ENCODE data around the gene C12orf76.
"Not testable (repeated sequence)": the region's sequence is repeated elsewhere in the genome, so short reads cannot be mapped to it uniquely, and the experiment has no call there.

Gene C12orf76

GRCh38 chr12:110023059-110023980 is 25.0 kb downstream of the C12orf76 start:
- DNase-seq = peak in 1 of 58 donors; percentile 42

- peak in 3 of 58 donors; percentile 3 to 51 (median 29) for DNase-seq
Observed at GRCh38 chr12:110020956-110021355, 27.4 kb downstream of the C12orf76 start.

DNA sequence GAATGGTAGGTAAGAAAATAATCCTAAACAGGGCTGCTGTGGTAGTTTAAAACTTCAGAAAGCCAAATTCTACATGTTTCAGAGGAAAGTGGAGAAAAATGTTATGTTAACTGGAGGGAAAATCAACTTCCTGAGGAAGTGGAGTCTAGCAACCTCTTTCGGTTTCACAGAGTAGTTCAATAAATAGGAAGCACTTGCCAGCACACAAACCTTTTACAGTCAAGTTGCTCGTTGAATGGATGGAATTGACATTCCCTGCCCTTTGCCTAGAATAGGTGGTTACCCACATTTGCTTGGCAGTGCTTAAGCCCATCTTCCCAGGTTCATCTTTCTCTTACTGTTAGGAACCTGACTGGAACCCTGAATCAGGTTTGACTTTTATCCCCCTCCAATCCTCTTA is 33.2 kb downstream of the C12orf76 start:
- DNase-seq = no peak

DNA sequence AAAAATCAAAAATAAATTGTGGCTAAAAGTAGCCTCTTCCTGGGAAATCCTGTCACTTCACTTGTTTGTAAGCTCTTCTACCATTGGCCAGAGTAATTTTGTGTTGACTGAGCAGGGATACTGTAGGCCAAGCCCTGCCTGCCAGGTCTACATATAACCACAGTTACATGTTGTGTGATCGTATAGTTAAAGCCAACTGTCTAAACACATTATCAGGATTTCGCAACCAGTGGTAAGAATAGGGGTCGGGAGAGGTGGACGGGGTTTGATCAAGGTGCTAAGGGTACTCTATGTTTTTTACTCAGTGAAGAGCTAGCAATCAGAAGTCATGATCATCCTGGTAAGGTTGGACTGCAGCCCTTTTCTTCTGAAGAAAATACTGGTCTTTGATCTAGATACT is 35.7 kb downstream of the C12orf76 start:
- DNase-seq = no peak

DNA sequence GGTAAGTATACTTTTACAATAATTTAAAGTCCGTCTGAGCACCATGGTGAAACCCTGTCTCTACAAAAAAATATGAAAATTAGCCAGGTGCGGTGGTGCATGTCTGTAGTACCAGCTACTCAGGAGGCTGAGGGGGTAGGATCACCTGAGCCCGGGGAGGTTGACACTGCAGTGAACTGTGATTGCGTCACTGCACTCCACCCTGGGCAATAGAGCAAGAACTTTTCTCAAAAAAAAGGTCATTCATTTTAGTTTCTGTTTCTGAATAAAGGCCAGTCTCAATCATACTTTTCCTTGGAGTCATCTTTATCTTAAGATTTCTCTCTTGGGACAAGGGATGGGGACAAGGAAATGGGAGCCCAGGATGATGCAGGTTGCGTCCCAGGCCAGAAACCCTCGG is 36.2 kb downstream of the C12orf76 start:
- no peak for DNase-seq

GRCh38 chr12:110010853-110011723 is 37.2 kb downstream of the C12orf76 start:
- no peak for DNase-seq

DNA sequence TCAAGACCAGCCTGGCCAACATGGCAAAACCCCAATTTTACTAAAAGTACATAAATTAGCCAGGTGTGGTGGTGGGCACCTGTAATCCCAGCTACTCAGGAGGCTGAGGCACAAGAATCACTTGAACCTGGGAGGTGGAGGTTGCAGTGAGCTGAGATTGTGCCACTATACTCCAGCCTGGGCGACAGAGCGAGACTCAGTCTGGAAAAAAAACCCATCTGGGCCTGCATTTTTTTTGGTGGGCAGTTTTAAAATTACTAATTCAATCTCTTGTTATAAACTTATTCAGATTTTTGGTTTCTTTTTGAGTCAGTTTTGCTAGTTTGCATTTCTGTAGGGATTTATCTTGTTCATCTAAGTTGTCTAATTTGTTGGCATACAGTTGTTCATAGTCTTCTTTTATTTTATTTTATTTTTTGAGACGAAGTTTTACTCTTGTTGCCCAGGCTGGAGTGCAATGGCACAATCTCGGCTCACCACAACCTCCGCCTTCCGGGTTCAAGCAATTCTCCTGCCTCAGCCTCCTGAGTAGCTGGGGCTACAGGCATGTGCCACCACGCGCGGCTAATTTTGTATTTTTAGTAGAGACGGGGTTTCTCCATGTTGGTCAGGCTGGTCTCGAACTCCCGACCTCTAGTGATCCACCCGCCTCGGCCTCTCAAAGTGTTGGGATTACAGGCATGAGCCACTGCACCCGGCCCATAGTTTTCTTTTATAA is 39.5 kb downstream of the C12orf76 start:
- not testable (repeated sequence) for DNase-seq

GRCh38 chr12:110007881-110008280 is 40.4 kb downstream of the C12orf76 start:
- DNase-seq = no peak

GRCh38 chr12:110006115-110006514 is 42.2 kb downstream of the C12orf76 start:
- DNase-seq = no peak

GRCh38 chr12:110005319-110005973 is 42.9 kb downstream of the C12orf76 start:
- DNase-seq = no peak

DNA sequence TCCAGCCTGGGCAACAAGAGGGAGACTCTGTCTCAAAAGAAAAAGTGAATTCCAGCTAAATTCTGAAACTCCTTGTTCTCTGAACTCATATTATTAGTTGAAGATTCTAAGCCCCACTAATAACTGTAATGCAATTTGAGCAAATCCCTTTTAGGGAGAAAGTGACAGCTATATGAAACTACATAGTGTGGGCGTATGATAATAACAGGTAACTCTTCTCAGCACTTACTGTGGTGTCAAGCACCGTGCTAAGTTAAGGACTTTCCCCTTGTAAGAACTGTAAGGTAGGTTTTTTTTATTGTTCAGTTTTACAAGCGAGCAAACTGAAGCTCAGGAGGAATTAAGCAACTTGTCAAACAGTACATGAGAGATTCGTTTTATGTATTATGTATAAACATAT is 43.7 kb downstream of the C12orf76 start:
- no peak for DNase-seq

DNA sequence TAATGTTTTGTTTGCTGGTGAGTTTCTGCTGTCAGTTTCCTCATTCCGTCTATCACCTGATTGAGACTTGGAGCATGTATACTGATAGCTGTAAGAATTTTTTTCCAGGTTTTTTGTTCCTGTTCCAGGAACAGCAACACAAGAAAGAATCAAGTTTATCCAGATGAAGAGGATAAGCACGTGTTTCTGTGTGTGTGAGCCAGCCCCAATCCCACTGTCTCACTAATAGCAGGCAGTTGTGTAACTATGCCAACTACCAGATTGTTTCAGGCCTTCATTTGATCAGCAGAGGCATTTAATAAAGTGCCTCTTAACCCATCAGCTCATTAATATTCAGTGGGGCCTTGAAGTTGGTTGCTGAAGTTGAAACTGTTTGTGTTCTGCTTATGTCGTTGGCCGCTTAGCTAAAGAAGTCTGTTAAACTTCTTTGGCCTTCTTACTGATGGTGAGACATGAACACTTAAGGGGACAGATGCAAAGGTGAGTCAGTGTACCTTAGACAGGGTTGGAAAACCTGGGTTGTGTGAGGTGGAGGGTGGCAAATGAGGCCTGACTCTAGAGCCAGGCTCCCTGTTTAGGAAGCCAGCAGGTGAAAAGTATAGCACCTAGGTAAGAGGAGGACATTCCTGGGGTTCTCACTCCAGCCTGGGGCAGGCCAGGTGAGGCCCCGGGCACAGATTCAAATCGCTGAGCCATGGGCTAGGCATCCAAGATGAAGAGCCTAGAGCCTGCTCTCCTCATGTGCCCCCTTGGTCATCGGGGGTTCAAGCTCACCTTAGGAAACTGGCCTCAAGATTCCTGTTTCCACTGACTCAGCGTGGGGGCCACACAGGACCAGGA is 45.4 kb downstream of the C12orf76 start:
- no peak for DNase-seq

DNA sequence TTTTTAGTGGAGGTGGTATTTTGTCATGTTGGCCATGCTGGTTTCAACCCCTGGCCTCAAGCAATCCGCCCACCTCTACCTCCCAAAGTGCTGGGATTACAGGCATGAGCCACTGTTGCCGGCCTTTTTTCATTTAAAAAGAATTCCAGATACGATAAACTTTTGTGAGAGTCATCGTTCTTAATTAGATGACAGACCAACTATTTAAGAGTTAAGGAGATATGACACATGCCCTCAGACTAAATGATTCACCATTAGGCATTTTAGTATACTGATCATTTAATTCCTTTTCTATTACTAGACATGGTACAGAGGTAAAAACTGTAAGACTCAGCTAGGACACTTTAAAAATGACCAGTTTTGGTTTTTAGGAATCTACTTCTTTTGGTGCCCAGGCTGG is 46.7 kb downstream of the C12orf76 start:
- DNase-seq = no peak

DNA sequence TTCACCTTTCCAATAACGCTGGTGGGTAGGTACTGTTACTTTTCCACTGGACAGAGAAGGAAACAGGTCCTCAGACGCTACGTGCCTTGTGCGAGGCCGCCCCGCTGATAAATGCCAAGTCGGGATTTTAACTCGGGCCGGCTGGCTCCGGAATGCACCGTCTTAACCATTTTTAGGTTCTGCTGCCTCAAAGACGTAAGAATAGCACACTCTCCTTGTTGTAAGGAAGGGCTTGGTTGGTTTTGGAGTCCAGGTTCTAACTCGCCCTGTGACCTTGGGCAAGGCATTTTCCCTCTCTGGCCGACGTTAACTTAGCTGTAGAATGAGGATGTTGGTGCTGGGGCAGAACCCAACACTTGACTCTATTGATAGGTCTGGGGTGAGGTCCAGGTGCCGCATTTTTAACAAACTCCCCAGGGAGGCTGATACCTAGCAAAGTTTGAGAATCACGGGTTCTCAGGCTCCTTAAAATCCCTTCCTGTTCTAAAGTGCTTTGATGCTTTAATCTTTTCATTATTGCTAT is 48.3 kb downstream of the C12orf76 start:
- DNase-seq = peak in 3 of 58 donors; percentile 2 to 26 (median 13)

DNA sequence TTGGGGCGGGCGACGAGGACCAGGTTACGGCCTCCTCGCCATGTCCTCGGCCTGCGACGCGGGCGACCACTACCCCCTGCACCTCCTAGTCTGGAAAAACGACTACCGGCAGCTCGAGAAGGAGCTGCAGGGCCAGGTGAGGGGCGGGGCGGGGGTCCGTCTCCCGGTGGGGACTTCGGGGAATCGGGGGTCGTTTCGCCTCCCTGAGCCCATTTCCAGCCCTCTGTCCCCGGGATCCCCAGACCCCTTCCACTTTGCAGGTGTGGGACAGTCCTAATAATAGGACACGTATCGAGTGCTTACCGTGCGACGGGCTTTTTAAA is 48.7 kb downstream of the C12orf76 start:
- DNase-seq = peak in 2 of 58 donors; percentile 29 to 31

GRCh38 chr12:109998904-109999648 is 49.2 kb downstream of the C12orf76 start, which contains the start of gene ANKRD13A:
Gene ANKRD13A (plus strand): TSS chr12:109999430. CDS start chr12:109999689, 259 bp downstream.
- DNase-seq = peak; percentile 43 to 94 (median 86)

- no peak for DNase-seq
Observed at GRCh38 chr12:109998241-109998903, 50.0 kb downstream of the C12orf76 start.

DNA sequence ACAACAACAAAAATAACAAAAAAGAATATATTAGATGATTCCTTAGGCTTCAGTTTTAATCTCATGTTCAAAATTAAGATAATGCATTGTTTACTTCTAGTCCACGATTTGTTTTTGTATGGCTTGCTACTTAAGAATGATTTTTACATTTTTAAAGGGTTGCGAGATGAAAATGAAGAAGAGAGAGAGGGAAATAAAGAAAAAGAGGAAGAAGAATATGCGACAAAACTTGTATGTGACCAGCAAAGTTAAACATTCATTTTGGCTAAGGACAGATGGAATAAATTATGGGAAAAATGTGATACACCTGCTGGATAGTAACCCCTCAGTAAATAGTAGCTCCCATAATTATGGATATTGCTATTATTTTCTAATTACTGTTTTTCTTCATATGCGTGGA is 50.9 kb downstream of the C12orf76 start:
- DNase-seq = no peak

Data from anterior cingulate cortex (tissue), 58 donors.